ENCODE results near the gene ATP11A.

The ATP11A gene

DNA sequence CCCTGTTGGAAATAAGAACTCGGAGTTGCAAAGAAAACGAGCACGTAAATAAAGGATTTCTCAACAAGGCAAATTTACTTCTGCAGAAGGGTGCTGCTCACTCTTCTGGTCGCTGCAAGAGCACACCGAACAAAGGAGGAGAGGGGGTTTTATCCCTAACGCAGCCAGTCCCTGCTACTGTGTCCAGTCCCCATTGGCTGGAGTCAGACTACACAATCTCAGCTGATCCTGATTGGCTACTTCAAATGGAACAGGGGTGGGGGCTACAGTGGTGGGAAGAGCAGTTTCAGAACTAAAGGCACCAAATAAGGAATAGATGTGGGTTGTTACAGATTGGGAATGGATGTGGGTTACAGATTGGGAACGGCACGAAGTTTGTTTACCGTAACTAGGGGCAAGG, 215.2 kb downstream of the ATP11A start:
- DNase-seq, result no peak
- TF ChIP-seq GATA1 (IDR thresholded peaks at IDR 0.05; ENCODE audit: low read depth, low read length) (no peak), POLR2A (IDR thresholded peaks at IDR 0.05; ENCODE audit: low read length) (no peak)

DNA sequence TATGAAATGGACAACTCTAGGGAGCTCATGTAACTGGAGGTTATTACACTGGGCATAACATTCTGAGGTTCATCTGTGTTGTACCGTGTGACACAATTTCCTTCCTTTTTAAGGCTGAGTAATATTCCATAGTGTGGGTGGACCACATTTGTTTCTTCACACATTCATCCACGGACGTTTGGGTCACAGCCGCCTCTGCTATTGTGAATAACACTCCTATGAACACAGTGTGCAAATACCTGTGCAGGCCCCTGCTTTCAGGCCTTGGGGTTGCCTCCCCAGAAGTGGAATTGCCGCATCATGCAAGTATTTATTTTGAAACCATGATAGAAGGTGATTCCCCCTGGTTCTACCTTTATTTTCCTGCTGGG, 215.8 kb downstream of the ATP11A start:
- TF ChIP-seq GATA1 (IDR thresholded peaks at IDR 0.05; ENCODE audit: low read depth, low read length), result no peak
- TF ChIP-seq POLR2A (IDR thresholded peaks at IDR 0.05; ENCODE audit: low read length), result no peak
- DNase-seq, result no peak

GRCh38 chr13:112905990-112906641, 216.3 kb downstream of the ATP11A start:
- TF ChIP-seq GATA1 (IDR thresholded peaks at IDR 0.05; ENCODE audit: low read depth, low read length) (no peak), POLR2A (IDR thresholded peaks at IDR 0.05; ENCODE audit: low read length) (no peak)
- DNase-seq, result no peak

- TF ChIP-seq GATA1 (IDR thresholded peaks at IDR 0.05; ENCODE audit: low read depth, low read length), result no peak
- TF ChIP-seq POLR2A (IDR thresholded peaks at IDR 0.05; ENCODE audit: low read length), result no peak
- no peak for DNase-seq
These were observed 217.4 kb downstream of the ATP11A start for GRCh38 chr13:112907286-112907685.

GRCh38 chr13:112907871-112908331, 218.1 kb downstream of the ATP11A start:
- DNase-seq, result no peak
- no peak for TF ChIP-seq POLR2A (IDR thresholded peaks at IDR 0.05; ENCODE audit: low read length)

GRCh38 chr13:112908342-112908741, 218.5 kb downstream of the ATP11A start:
- TF ChIP-seq GATA1 (IDR thresholded peaks at IDR 0.05; ENCODE audit: low read depth, low read length) (no peak), POLR2A (IDR thresholded peaks at IDR 0.05; ENCODE audit: low read length) (no peak)
- DNase-seq, result no peak

DNA sequence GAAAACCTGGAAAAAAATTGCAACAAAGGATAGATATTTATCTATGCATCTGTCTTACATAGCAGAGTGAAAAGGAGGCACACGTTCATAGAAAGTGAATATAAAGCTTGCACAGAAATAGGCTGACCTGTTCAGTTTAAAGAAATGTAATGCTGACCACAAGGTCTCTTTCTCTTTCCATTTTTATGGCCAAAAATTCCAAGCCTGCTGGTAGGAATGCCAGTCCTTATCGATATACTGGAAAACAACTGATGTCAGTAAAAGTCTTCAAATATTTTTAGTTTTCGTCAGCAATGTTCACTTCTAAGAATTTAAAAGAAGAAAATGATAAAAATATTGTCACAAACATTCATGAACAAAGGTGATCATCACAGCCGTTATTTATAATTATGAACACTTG, 220.2 kb downstream of the ATP11A start:
- no peak for DNase-seq
- TF ChIP-seq POLR2A (IDR thresholded peaks at IDR 0.05; ENCODE audit: low read length), result no peak
- no peak for TF ChIP-seq GATA1 (IDR thresholded peaks at IDR 0.05; ENCODE audit: low read depth, low read length)

GRCh38 chr13:112910616-112911280, 220.9 kb downstream of the ATP11A start:
- no peak for DNase-seq
- TF ChIP-seq POLR2A (IDR thresholded peaks at IDR 0.05; ENCODE audit: low read length) (no peak), GATA1 (IDR thresholded peaks at IDR 0.05; ENCODE audit: low read depth, low read length) (no peak)

GRCh38 chr13:112911285-112911701, 221.5 kb downstream of the ATP11A start:
- no peak for TF ChIP-seq GATA1 (IDR thresholded peaks at IDR 0.05; ENCODE audit: low read depth, low read length)
- no peak for TF ChIP-seq POLR2A (IDR thresholded peaks at IDR 0.05; ENCODE audit: low read length)
- no peak for DNase-seq

DNA sequence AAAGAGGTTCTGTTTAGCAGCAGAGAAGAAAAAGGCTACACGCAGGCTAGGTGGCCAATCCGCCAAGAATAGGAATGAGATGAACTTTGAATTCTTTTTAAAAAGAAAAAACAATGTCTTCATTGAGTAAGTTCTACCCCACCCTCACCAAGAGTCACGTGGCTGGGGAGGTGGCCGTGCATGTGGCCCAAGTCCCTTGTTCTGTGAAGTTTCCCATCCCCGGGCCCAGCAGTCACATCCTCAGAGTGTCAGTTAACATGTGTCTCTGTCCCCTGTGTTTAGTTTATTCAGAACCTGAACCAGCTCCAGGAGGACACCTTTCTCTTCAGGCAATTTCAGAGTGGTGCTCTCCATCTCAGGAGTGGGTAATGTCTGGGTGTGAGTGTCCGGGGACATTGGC, 222.0 kb downstream of the ATP11A start:
- no peak for DNase-seq
- TF ChIP-seq GATA1 (IDR thresholded peaks at IDR 0.05; ENCODE audit: low read depth, low read length) (no peak), POLR2A (IDR thresholded peaks at IDR 0.05; ENCODE audit: low read length) (no peak)

GRCh38 chr13:112912726-112913440, 223.0 kb downstream of the ATP11A start:
- DNase-seq, result no peak
- TF ChIP-seq POLR2A (IDR thresholded peaks at IDR 0.05; ENCODE audit: low read length) (no peak), GATA1 (IDR thresholded peaks at IDR 0.05; ENCODE audit: low read depth, low read length) (no peak)

DNA sequence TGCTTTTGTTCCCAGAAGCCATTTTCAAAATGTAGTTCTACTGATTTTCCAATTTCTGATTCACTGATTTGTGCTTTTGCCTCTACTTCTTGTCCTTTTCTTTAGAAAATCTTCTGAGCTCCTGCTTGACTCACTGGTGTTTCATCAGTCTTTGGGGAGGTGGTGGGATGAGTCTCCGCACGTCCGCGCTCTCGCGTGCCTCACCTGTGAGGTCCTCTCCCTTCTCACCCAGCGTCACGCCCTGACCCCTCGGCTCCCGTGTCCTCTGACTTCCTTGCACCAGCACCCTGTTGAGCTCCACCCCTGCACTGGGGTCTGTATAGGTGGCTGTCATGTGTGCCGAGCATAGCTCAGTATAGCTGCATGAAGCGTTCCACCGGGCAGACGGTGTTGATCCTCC, 226.5 kb downstream of the ATP11A start:
- TF ChIP-seq POLR2A (IDR thresholded peaks at IDR 0.05; ENCODE audit: low read length) (no peak), GATA1 (IDR thresholded peaks at IDR 0.05; ENCODE audit: low read depth, low read length) (no peak)
- DNase-seq, result no peak

GRCh38 chr13:112917056-112917664, 227.3 kb downstream of the ATP11A start:
- no peak for TF ChIP-seq POLR2A (IDR thresholded peaks at IDR 0.05; ENCODE audit: low read length)
- no peak for TF ChIP-seq GATA1 (IDR thresholded peaks at IDR 0.05; ENCODE audit: low read depth, low read length)
- no peak for DNase-seq

DNA sequence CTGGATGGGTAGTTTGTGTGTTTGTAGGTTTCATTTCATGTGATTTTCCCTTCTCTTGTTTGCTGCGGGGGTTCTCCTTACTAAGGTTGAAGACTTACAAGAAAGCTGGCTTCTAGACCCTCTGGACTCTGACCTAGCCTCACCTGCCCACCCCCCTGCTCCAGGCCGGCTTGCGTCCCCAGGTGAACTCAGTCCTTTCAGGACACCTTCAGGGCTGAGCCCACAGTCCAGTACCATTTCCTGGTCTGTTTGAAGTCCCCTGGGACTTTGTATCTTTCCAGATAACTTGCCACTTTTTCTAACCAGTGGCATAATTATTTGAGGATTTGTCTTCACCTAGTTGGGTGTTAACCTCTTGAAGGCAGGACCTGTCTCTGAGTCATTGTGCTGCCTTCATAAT, 227.9 kb downstream of the ATP11A start:
- no peak for DNase-seq

More for the DNA sequence above, 227.9 kb downstream of the ATP11A start:
- no peak for TF ChIP-seq GATA1 (IDR thresholded peaks at IDR 0.05; ENCODE audit: low read depth, low read length)
- TF ChIP-seq POLR2A (IDR thresholded peaks at IDR 0.05; ENCODE audit: low read length), result no peak

All from erythroblast (primary cell).